ENCODE data around the gene RPS3. TPM values are rescaled to one million over a fixed set of nuclear protein-coding genes. Genes with fewer than 3 reads are reported as not detected.

RPS3 gene
- total RNA-seq, 1 experiment from 2014 or later = 4,109 TPM

DNA sequence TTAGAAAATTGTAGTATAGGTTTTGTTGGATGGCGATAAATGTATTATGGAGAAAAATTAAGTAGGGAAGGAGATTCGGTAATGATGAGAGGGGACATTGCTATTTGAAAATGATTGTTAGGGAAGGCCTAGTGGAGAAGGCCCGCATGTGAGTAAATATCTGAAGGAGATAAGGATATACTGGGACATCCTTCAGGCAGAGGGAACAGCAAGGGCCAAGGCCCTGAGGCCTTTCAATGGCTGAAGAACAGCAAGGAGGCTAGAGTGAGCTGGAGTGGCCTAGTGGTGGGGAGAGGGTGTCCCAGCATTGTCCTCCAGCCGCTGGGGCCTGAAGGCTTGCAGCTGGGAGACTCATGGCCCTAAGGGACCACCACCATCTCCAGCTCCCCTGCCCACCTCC, 24.7 kb upstream of the RPS3 start:
- no peaks in the 10 kb centered on the region for H3K79me2 ChIP-seq (ENCODE audit: insufficient read depth, low read length)
- DNase-seq (ENCODE audit: low read depth, low spot score) (no peak), ATAC-seq (no peak)
- H2AFZ ChIP-seq (ENCODE audit: low read depth, low read length, poor library complexity, severe bottlenecking) = no peak overlapping the region
- no peaks in the 10 kb centered on the region for H4K20me1 ChIP-seq (ENCODE audit: insufficient read depth)
- H3K9me3 ChIP-seq (ENCODE audit: control insufficient read depth in 1 of 2, insufficient read depth in 1 of 2, low read depth in 1 of 2, low read length in 2 of 2) = no peaks in the 10 kb centered on the region
- H3K27me3 ChIP-seq (ENCODE audit: insufficient read depth, low read length) = no peaks in the 10 kb centered on the region
- H3K9me2 ChIP-seq (ENCODE audit: insufficient read depth) = no peaks in the 10 kb centered on the region
- H3K4me3 ChIP-seq (replicated peaks in 1 of 2; ENCODE audit: low read depth in 1 of 2, low read length in 2 of 2) = no peak overlapping the region
- no peaks in the 10 kb centered on the region for H3K36me3 ChIP-seq (ENCODE audit: control insufficient read depth in 1 of 2, insufficient read depth in 2 of 2, low read length in 2 of 2)
- no peak for TF ChIP-seq ZBTB33 (IDR thresholded peaks at IDR 0.05; ENCODE audit: extremely low read depth, insufficient replicate concordance, low read length)
- TF ChIP-seq, protein P1, sequence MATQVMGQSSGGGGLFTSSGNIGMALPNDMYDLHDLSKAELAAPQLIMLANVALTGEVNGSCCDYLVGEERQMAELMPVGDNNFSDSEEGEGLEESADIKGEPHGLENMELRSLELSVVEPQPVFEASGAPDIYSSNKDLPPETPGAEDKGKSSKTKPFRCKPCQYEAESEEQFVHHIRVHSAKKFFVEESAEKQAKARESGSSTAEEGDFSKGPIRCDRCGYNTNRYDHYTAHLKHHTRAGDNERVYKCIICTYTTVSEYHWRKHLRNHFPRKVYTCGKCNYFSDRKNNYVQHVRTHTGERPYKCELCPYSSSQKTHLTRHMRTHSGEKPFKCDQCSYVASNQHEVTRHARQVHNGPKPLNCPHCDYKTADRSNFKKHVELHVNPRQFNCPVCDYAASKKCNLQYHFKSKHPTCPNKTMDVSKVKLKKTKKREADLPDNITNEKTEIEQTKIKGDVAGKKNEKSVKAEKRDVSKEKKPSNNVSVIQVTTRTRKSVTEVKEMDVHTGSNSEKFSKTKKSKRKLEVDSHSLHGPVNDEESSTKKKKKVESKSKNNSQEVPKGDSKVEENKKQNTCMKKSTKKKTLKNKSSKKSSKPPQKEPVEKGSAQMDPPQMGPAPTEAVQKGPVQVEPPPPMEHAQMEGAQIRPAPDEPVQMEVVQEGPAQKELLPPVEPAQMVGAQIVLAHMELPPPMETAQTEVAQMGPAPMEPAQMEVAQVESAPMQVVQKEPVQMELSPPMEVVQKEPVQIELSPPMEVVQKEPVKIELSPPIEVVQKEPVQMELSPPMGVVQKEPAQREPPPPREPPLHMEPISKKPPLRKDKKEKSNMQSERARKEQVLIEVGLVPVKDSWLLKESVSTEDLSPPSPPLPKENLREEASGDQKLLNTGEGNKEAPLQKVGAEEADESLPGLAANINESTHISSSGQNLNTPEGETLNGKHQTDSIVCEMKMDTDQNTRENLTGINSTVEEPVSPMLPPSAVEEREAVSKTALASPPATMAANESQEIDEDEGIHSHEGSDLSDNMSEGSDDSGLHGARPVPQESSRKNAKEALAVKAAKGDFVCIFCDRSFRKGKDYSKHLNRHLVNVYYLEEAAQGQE (IDR thresholded peaks at IDR 0.05; ENCODE audit: low read depth) = no peak
- no peak for TF ChIP-seq SRF (IDR thresholded peaks at IDR 0.05; ENCODE audit: low read depth)
- no peak for TF ChIP-seq POLR2A (IDR thresholded peaks at IDR 0.05; ENCODE audit: borderline replicate concordance, extremely low read depth, insufficient read depth, insufficient read length)
- no peak for TF ChIP-seq POLR2AphosphoS5 (IDR thresholded peaks at IDR 0.05; ENCODE audit: low read depth, low read length)
- TF ChIP-seq EZH2phosphoT487 (IDR thresholded peaks at IDR 0.05; ENCODE audit: borderline replicate concordance) = no peak
- TF ChIP-seq SP1 (IDR thresholded peaks at IDR 0.05; ENCODE audit: low read depth) = no peak
- no peak for TF ChIP-seq FOSL1 (IDR thresholded peaks at IDR 0.05; ENCODE audit: low read depth)
- no peak for TF ChIP-seq ELF1 (IDR thresholded peaks at IDR 0.05; ENCODE audit: borderline replicate concordance, low read depth)
- TF ChIP-seq CTCF (IDR thresholded peaks at IDR 0.05 in 2 of 3, conservative IDR thresholded peaks at IDR 0.05 in 1 of 3; ENCODE audit: borderline replicate concordance in 1 of 3, insufficient read depth in 1 of 3, low read depth in 2 of 3, low read length in 2 of 3) = no peak
- TF ChIP-seq JUND (IDR thresholded peaks at IDR 0.05) = no peak
- TF ChIP-seq, protein P2, sequence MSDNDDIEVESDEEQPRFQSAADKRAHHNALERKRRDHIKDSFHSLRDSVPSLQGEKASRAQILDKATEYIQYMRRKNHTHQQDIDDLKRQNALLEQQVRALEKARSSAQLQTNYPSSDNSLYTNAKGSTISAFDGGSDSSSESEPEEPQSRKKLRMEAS (IDR thresholded peaks at IDR 0.05) = no peak
- ChIA-PET POLR2A (no interaction called here), RAD21 (ENCODE audit: low non-redundant PET in 1 of 2, low total read pairs in 2 of 2, uncharacterized antibody in 2 of 2, unreplicated experiment in 2 of 2) (no interaction called here), CTCF (no interaction called here)
- H3K27ac ChIP-seq (ENCODE audit: low read depth, low read length) = no peak overlapping the region
- intact Hi-C loops (cut with micrococcal nuclease) = no loop called here
- H3K9ac ChIP-seq (ENCODE audit: low read length) = no peak overlapping the region
- BruUV-seq (replicated peaks) = no TSS peak
- H3K4me2 ChIP-seq (ENCODE audit: low read length) = no peak overlapping the region
- peaks cover 12 to 20% of the 10 kb centered on the region in 2 experiments for H3K4me1 ChIP-seq (ENCODE audit: control insufficient read depth in 1 of 2, insufficient read depth in 2 of 2, low read length in 2 of 2)
